Islet precursor cell (in vitro differentiated cells): ENCODE results near the gene TMX4.

Source experiments
- DNase-seq: peaks from one replicate; pipeline ENCODE4 v3.0.0-alpha.2; 2018

Gene TMX4

DNA sequence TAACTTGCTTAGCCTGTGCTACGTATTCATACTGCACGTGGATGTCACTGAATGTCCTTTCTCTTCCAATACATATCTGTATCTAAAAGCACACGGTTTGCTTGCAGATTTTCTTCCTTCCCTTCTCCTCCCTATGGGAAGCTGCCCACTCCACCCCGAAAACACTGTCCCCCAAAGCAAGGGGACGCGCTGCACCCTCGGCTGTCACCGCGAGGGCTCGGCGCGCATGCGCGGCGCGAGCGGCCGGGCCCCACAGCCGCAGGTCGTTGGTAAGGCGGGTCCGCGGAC lies 659 bp downstream of the TMX4 start:
- DNase-seq: no peak

DNA sequence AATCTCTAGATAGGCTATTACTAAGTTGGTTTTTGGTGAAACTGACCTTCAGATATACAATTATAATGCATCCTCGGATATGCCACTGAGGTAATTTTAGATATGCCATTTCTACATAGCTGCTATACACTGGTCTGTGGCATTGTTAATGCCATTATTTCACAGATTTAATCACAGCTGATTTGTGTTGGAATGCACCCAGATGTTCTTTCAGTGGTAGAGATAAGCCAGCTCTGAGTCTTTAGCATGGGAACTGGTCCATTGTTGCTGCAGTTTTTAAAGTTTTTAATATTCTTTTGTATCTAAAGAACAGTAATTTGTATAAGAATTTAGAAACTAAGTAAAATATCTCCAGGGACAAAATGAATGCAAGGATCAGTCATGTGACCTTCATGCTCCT lies 6.8 kb downstream of the TMX4 start:
- no peak for DNase-seq

DNA sequence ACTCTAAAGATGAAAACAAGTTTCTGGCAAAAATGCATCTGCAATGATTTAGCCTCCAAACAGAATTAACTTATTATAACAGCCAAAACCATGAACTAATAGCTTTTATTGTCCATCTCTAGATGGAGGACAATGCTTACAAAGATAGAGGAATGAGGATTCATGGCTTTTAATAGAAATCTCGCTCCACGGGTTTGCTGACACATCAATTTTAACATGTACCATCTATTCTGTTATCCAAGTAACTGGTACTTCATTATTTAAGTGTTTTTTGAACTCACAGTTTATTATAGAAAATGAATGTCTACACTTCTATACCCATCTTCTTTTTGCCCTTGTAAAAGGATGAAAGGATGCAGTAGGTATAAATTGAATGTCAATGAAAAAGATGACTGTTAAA lies 10.8 kb downstream of the TMX4 start:
- no peak for DNase-seq

DNA sequence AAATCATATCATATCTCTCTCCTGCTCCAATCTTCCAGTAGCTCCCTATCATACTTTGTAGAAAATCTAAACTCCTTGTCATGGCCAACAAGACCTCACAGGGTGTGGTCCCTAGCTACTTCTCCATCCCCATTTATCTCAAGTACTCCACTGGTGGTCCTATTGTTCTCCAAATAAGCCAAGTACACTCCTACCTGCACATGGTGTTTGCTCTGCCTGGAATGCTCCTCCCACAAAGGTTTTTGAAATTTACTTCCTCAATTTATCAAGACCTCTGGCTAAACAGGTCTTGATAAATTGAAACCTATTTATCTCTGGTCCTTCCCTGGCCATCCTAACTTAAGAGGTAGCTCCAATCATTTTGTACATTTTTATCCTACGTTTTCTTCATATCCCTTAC lies 12.1 kb downstream of the TMX4 start:
- DNase-seq: no peak

GRCh38 chr20:8005575-8006366 lies 13.8 kb downstream of the TMX4 start:
- no peak for DNase-seq

GRCh38 chr20:8005033-8005432 lies 14.5 kb downstream of the TMX4 start:
- DNase-seq: no peak

DNA sequence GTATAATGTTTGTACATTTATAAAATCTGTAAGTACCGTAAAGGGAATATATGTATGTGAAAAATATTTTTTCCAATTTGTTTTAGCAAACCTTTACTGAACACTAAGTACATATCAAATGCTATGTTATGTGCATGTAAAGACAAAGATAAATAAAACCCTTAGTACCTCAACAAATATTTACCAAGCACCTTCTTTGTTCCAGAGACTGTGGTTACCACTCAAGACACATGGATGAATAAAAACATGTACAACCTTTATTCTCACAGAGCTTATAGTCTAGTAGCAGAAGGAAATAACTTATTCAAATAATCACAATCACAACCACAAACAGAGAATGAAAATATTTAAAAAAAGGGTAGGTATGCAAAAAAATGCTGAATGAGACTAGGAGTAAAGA lies 17.5 kb downstream of the TMX4 start:
- no peak for DNase-seq

DNA sequence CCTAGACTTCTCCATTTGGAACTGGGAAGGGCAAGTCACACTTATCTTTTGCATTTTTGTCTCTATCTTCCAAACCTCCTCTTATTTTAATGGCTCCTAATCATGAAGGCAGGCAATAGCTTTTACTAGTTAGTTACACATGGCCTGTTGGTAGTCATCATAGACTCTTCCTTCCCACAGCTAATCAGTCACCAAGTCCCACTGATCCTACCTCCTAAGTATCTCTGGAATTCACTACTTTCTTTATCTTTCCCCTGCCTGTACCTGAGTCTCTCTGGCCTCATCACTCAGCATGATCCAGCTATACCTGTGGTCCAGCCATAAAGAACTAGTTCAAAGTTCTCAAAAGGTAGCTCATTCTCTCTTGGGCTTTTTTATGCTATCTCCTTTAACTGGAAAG lies 18.8 kb downstream of the TMX4 start:
- no peak for DNase-seq

- no peak for DNase-seq
Measured at GRCh38 chr20:7996898-7997297, 22.7 kb downstream of the TMX4 start.

- no peak for DNase-seq
Measured at GRCh38 chr20:7994809-7995208, 24.8 kb downstream of the TMX4 start.

DNA sequence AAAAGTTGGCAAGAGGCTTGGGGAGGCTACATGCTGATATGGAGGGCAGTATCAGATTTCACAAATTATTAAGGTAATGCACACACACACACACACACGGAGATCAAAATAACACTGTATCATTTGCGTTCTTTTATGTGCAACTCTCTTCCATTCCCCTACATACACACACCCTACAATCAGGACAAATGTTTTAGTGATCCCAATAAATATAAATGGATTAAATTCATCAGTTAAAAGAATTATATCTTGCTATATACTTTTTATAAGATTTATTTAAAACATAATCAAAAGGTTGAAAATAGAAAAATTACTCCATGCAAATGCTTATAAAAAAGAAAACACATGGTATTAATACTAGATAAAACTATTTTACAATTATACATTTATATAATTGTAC lies 25.9 kb downstream of the TMX4 start:
- no peak for DNase-seq

- no peak for DNase-seq
Measured at GRCh38 chr20:7993238-7993637, 26.3 kb downstream of the TMX4 start.

- DNase-seq: no peak
Measured at GRCh38 chr20:7990385-7990784, 29.2 kb downstream of the TMX4 start.

GRCh38 chr20:7989379-7989778 lies 30.2 kb downstream of the TMX4 start:
- no peak for DNase-seq

DNA sequence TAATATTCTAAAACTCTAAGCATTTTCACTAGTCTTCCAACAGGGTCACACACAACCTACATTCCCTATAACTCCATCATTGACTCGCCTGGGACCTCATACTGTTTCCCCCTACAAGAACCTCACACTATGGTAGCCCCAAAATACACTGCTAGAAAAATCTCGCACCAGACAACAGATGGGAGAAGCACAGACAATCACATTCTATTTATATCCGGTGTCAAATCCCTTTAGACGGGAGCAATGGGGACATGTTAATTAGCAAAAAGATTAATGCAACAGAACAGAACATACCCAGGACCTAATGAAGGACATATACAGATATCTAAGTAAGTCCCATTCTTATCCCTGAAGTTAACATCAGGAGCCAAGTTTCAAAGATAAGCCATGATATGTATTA lies 33.6 kb downstream of the TMX4 start:
- DNase-seq: no peak

- DNase-seq: no peak
Measured at GRCh38 chr20:7984192-7984591, 35.4 kb downstream of the TMX4 start.

GRCh38 chr20:7981374-7981773 lies 38.2 kb downstream of the TMX4 start:
- no peak for DNase-seq

DNA sequence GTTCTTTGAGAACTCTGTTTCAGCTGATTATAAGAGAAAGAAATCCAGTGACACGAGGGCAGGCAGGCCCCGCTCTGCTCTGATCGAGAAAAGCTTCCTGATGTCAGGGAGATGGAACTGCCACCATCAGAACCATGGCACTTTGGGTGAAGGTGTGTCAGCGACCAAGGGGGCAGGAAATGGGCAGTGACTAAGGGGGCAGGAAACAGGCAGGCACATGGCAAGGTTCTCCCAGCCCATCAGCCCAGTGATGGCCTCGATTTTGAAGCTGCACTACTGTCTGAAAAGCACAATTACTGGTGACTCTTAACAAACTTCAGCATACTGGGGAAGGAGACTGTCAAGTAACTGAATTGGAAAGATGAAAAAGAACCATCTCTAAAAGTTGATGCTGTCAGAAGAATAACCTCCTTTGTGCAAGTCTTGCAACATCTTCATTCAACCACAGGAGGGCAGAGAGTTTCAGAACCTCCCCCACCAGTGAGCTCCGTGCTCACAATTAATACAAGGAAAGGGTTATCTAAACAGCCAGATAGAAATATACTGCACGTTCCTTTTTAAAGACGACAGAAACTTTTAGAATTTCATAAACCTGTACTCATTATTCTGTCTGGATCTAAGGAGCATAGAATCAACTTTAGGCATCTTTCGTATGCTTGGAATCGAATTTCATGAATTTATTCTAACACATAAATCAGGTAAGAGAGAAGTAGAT lies 39.1 kb downstream of the TMX4 start:
- peak; percentile 58 for DNase-seq

DNA sequence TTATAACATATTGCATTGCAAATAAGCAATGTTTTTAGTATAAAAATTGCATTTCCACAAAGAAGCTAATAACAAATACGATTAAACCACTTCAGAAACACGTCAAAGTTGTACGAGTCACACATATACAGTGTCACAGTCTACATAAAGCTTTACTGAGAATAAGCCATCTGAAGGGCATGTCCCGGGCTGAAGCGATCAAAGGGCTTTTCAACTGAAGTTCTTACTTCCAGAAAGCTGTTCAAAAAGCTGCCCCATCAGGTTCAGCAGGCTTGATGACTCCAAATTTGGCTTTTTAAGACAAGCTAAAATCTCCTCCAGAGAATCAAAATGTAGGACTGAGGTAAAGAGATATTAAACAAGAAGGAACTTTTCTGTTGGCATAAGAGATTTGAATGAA lies 41.9 kb downstream of the TMX4 start:
- DNase-seq: no peak

DNA sequence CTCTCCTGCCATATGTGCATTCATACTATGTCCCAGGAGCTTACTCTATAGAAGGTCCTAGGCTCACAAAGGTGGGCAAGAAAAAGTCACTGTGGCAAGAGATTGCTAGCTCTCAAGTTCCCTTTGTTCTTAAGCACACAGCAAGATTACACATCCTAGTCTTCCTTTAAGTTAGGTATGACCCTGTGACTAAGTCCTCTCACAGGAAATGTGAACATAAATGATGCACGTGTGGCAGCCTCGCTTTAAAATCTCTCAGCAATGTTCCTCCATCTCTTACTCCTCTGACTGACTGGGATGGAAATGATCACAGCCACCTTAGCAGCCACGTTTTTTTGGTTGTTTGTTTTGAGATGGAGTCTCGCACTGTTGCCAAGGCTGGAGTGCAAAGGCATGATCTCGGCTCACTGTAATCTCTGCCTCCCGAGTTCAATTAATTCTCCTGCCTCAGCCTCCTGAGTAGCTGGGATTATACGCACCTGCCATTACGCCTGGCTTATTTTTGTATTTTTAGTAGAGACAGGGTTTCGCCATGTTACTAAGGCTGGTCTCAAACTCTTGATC lies 43.6 kb downstream of the TMX4 start:
- no peak for DNase-seq

GRCh38 chr20:7974785-7975435 lies 44.7 kb downstream of the TMX4 start:
- no peak for DNase-seq

- no peak for DNase-seq
Measured at GRCh38 chr20:7971536-7972280, 47.9 kb downstream of the TMX4 start.

- no peak for DNase-seq
Measured at GRCh38 chr20:7967199-7967844, 52.2 kb downstream of the TMX4 start.
